Stimulated activated CD8-positive, alpha-beta memory T cell treated with anti-CD3 and anti-CD28 coated beads, Interleukin-2, amount 100 ng/mL, for 48 hours (primary cell): Measurements from ENCODE around the gene HEXIM1.

ENCODE experiments used
- DNase-seq, 2 donors: peaks; one replicate each; pipeline ENCODE4 v3.0.0-alpha.2; 2020; ENCODE audit warnings: low read depth in 2 of 2

HEXIM1 gene, protein sequence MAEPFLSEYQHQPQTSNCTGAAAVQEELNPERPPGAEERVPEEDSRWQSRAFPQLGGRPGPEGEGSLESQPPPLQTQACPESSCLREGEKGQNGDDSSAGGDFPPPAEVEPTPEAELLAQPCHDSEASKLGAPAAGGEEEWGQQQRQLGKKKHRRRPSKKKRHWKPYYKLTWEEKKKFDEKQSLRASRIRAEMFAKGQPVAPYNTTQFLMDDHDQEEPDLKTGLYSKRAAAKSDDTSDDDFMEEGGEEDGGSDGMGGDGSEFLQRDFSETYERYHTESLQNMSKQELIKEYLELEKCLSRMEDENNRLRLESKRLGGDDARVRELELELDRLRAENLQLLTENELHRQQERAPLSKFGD

DNA sequence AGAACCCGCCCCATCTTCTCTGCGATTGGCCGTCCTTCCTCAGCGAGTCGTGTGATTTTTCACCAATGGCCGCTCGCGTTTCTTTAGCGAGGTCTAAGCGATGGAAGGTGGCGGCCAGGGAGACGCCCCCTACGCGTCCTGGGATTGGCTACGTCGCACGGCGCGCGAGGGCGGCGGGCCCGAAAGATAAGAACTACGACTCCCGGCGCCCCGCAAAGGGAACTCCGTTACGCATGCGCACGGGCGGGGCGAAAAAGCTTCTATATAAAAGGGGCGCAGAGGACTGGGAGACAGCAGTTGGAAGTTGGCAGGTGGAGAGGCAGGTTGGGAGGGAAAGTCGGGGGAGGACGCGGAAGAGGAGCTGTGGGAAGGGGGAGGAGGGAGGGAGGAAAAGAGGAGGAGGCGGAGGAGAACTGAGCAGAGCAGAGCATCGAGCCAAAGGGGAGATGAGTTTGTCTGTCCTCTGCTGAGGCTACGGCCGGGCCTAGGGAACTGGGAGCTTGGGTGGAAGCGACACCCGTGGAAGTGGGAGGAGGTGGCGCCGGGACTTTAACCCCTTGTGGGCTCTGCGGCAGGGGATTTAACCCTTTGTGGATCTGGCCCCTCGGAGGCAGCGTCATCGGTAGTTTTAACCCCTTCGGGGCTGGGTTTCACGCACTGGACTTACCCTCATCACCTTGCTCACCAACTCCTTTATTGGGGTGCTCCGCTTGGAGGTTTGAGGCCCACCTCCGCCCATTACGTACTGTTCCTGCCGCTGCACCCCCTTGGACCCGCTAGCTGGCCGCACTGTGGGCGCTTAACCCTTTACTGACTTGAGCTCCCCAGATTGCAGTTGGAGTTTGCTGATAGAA, at the start of gene HEXIM1:
Gene HEXIM1 (plus strand): TSS at position 293 of the 854 bp plus-strand sequence. CDS start 716 bp downstream, outside the sequence.
- DNase-seq = peak; percentile 97

DNA sequence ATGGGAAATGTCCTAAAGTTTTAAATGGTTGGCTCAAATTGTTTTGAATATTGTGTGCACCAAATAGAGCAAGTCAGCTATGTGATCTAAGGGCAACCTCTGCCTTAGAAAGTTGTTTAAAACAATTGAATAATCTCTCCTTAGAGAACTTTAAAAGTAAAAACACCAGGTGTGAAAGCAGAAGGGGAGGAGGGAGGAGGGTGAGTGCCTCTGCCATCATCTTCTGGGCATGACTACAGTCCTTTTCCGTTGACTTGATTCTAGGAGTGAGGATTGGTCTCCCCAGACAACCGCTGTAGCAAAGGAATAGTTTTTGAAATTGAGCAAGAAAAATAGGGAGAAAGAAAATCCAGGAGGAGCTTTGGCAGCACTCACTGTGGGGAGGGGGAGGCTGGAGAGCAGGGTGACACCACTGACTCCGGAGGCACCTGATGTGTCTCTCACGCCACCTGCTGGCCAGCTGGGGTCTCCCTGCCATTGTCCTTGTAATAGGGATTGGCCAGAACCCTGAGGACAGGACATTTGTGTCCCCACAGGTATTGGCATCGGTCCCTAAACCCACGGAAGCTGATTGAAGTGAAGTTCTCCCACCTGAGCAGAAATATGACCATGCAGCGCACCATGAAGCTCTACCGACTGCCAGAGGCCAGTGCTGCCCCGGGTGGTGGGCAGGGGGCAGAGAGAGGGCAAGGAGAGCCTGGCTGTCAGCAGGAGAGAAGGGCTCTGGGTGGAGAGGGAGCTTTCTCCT, 49.2 kb upstream of the HEXIM1 start:
- peak; percentile 61 to 64 for DNase-seq

DNA sequence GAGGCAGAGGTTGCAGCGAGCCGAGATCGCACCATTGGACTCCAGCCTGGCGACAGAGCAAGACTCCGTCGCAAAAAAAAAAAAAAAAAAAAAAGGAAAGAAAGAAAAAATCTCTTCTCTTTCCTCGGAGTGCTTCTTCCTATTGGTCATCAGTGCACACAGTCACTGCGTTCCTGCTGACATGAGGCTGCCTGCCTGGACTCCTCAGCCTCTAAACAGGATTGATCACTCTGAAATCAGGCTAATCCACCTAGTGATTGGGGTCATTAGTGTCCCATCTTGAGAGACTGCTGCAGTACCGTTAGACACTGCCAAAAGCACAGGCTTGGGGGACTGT, 46.8 kb upstream of the HEXIM1 start:
- no peak for DNase-seq

DNA sequence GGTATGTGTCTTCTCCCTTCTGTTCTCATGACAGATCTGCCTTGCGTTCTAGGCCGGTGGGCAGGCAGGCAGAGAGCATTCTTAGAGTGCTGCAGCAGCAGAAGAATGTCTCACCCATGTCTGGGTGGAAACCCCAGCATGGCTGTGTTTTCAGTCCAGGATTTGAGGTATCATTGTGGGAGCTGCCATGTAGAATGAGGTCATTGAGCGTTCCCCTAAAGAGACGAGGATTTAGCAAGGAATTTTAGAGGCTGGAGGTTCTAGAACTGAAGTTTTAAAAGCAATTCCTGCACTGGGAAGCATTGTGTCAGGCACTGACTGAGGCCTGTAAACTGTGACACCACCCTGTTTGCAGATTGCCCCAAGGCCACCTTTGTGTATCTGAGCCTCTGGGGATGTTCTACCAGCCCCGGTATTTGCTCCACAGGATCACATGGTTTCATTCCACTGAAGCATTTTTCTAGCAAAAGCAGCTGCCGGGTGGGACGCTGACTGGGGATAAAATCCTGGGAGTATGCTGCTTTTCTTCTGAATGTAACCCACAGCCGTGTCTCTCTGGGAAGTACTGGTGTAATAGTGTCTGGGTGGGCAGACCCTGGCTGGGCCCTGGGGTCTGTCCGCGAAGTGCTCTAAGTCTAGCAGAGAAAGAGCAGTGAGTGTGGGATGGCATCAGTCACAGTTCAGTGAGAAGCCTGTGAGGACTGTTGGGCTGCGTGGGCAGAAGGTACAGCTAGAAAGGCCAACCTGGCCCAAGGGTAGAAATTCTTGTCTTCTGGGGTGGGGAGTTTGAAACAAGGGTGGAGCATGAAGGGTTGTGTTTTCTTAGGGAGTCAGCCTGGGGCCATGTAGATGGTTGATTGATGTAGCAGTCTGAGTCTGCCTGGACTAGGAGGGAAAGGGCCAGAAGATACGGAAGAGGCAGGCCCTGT, 46.1 kb upstream of the HEXIM1 start:
- DNase-seq = no peak

DNA sequence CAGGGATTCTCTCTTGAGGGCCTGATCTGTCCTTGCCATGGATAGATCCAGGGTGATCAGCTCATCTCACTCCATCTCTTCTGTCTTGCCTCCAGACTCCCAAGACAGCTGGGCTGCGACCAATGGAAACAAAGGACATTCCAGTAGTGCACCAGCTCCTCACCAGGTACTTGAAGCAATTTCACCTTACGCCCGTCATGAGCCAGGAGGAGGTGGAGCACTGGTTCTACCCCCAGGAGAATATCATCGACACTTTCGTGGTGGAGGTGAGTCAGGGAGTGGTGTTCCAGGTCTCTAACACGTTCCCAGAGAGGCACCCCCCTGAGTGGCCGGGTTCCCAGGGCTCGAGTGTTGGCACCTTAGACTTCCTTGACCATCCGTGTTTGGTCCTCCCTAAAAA, 45.4 kb upstream of the HEXIM1 start:
- no peak for DNase-seq

DNA sequence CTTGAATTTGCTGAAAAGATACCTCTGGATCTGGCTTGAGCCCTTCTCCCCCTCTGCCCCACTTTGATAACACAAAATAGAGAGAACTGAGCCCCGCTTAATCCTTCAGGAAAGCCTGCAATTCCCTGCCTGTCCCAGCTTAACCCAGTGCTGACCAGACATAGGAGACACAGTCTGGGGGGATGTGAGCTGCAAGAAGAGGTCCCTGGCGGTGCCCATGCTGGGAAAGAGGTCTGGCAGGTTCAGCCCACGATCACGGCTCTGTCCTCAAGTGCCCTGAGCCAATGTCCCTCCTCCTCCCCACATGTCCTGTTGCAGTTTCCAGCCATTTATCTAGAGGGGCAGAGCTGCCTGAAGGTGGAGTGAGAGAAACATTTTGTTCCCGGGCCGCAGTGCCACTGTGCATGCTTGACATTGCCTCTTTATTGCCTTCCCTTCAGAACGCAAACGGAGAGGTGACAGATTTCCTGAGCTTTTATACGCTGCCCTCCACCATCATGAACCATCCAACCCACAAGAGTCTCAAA, 44.9 kb upstream of the HEXIM1 start:
- no peak for DNase-seq

DNA sequence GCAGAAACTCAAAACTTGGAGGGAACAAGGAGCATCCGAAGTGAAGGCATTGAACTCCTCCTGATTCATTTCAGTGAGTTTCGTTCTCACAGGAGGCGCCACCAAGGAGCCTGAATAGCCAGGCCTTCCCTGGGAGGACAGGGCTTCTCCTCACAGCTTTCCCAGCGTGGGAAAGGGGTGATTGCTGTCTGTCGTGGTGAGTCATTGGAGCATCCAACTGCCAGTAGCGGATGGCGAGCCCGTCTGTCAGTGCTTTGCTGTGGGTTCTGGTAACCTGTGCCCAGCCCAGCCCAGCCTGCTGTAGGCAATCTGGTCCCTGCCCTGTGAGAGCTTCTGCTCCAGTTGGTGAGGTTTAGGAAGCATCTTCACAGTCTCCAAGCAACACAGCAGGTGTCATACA, 44.2 kb upstream of the HEXIM1 start:
- DNase-seq = no peak

DNA sequence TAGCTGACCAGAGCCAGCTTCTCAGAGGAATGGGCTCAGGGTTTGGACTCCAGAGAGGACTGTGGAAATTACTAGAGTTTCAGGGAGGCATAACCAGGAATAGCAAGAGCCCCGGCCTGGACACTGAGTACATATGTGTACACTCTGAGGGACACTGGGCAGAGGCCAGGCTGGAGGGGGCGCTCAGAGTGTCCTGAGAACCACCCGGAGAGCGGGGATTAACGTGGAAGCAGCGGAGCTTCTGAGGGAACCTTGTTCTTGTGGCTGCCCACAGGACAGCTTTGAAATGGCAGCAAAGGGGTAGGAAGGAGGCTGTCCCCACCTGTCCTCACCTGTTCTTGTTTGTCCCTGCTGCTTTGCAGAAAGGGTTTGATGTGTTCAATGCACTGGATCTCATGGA, 43.8 kb upstream of the HEXIM1 start:
- DNase-seq = no peak

DNA sequence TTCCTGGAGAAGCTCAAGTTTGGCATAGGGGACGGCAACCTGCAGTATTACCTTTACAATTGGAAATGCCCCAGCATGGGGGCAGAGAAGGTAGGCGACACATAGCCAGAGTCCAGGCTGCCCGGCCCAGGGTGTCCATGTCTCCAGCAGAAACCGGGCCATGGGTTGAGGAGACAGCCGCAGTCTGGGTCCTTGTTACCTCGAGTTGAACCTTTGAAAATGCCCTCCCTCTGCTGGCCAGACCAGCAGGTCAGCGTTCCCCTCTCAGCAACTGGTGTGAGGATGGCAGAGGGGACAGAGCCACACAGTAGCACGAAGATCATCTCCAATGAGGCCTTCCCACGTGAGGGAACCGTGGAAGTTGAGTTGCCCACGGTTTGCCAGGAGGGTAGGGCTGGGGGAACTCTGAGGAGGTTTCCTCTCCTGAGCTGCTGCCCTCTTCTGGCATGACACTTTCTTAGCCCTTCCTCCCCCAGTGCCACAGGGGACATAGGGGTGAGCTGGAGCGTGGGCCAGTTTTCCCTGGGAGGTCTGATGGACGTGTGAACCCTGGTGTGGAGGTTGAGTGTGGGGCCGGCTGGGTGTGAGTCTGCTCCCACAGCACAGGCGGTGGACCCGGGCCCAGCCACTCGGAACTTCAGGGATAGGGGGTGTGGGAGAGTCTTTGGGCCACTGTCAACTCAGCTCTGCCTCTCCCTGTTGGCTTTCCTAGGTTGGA, 43.2 kb upstream of the HEXIM1 start:
- no peak for DNase-seq

DNA sequence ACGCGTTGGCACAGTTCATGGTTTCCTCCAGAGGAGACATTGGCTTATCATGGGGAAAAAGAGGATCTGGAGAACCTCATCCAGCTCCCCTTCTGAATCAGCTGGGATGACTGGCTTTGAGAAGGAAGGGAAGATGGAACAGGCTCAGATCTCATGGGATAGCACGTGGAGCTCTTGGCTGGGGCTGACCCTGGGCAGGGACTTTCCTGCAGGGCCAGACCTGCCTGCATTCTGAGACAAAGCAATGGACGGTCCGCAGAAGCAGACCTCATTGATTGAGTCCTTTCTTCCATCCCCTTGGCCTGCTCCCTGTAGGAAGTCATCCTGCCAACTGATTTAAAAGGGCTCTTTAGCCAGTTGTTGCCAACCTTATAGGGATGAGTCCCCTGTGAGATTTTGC, 42.2 kb upstream of the HEXIM1 start:
- DNase-seq = no peak

DNA sequence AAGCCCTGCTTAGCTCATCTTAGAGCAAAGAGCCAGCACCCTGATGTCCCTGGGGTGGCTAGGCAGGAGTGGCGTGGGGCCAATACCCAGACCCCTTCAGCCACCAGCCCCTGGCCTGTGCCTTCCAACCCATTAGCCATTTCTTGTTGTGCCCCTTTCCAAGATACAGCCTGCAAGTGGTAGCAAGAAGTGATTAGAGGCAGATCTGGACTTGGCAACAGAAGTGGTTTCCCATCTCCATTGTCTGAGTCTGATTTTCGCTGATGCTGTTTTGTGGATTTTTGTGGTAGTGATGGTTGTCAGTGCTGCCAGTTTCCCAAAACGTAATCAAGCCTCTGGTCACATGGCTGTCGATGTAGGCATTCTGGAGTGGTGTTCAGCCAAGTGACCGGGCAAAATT, 41.7 kb upstream of the HEXIM1 start:
- no peak for DNase-seq

DNA sequence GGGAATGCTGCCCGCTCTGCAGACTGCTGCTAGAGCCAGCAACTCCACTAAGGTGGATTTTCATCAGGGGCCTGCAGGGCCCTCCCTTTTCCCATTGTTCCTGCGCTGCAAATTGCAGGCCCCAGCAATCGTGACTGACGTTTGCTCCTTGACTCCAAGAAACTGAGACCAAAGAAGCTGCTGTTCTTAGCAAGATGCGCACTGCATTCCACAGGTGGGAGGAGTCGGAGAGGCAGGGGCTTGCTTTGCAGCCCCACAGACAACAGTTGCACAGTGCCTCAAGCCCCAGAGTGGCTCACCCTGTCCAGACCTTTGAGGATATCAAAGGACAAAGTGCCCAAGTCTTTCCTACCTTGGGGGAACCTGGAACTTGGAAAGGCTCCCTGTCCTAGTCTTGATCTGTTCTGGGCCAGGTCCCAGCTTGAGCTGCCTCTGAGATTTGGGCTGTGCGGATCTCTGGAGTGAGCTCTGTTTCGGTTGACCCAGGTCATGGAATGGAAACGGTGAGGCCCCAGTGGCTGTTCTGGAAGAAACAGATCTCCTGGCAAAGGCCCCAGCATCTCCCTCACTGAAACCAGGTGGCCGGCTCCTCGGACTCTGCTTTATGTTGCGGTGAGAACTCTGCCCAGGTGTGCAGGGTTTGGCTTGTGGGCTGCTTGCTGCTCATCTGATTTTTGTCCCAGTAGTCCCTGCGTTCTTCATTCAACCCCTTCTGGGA, 40.8 kb upstream of the HEXIM1 start:
- DNase-seq = no peak

DNA sequence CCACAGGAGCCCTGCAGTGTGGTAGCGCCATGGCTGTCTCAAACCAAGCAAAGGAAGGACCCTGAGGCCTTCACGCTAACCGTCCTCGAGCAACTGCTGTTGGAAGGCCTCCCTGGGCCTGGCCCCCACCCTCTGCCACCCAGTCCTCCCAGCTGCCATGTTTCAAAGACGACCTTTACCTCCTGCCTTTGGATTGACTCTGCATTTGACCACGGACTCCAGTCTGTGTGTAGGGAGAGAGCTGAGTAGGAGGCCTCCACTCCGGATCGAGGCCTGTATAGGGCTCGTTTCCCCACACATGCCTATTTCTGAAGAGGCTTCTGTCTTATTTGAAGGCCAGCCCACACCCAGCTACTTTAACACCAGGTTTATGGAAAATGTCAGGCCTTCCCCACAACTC, 40.2 kb upstream of the HEXIM1 start:
- no peak for DNase-seq

DNA sequence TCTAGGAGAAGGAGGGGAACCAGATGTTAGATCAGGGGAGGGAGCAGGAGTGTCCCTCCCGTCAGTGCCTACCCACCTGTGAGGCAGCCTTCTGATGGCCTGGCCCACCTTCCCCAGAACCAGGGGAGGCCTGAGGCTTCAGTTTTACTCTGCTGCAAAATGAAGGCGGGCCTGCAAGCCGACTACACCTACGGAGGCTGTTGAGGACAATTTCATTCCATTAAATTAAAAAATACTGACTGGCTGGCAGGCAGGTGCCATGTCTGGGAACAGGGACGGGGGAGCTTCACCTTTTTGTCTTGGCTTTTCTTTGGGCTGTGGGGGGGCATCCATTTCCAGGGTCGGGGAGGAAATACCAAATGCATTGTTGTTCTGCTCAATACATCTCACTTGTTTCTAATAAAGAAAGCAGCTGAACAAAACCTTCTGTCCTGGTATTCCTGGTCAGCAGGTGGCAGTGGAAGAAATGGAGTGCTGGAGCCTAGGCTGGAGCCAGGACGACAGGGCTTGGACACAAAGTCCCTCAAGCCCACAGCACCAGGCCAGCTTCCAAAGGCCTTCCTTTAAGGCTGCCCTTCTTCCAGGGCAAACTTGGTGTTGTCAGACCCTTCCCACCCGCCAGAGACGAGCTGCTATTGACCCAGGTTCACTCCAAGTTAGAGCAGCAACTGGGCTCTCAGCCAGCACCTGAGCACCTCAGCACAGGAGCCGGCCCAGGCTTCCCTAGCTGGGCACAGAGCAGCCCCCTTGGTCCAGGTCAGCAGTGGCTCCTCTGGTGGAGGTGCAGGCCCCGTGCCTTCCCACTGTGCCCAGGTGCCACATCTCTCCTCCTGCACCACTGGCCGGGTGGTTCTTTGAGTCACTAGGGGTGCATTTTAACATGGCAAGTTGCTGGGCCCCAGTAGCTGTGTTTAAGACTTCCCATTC, 39.4 kb upstream of the HEXIM1 start:
- DNase-seq = no peak

DNA sequence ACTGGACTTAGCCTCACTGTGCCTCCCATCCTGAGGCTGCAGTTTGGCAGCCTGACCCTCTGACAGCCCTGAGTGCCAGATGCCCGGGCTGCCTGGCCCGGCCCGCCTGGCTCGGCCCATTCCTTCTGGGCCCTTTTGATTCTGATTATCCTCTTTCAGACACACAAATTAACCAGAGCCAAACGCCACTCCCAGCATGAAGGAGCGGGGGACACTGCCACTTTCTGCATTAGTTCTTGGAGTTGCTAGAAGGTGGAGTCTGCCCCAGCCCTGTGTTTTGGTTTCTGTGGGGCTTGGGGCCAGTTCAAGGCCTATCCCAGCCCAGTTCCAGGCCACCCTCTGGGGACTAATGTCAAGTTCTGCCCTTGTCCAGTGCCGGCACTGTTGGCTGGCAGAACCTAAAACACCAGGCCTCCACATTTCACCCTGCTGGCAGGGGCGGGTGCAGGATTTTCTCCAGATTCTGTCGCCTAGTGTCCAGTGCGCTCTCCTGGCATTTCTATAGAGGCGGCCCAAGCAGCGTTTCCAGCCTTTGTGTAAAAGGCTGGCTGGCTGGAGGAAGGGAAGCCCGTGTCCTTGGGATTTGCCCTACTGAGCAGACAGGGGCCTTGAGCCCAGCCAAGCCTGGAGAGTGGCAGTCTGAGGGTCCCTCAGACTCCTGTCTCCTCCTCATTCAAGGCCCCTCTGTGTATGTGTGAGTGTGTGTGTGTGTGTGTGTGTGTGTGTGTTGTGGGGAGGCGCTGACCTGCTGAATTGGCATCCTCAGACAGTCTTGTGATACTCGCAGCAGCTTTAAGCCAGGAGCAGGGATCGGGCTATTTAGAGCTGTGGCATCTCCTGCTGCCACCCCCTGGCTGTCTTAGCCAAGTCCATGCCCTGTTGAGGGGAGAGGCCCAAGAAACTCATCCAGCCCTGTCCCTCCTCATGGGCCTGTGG, 37.3 kb upstream of the HEXIM1 start:
- no peak for DNase-seq

DNA sequence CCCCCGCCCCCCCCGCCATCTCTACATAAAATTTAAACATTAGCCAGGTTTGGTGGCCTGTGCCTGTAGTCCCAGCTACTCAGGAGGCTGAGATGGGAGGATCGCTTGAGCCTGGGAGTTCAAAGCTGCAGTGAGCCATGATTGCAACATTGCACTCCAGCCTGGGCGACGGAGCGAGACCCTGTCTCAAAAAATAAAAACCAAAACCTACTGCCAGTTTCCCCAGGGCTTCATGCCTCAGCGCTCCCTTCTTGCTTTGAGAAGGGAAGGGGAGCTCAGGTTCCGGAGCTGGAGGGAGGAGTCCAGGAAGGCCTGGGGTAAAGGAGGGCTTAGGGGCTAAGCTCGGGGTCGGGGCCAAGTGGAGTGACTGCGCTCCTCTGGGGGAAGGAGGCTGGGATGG, 36.4 kb upstream of the HEXIM1 start:
- no peak for DNase-seq

DNA sequence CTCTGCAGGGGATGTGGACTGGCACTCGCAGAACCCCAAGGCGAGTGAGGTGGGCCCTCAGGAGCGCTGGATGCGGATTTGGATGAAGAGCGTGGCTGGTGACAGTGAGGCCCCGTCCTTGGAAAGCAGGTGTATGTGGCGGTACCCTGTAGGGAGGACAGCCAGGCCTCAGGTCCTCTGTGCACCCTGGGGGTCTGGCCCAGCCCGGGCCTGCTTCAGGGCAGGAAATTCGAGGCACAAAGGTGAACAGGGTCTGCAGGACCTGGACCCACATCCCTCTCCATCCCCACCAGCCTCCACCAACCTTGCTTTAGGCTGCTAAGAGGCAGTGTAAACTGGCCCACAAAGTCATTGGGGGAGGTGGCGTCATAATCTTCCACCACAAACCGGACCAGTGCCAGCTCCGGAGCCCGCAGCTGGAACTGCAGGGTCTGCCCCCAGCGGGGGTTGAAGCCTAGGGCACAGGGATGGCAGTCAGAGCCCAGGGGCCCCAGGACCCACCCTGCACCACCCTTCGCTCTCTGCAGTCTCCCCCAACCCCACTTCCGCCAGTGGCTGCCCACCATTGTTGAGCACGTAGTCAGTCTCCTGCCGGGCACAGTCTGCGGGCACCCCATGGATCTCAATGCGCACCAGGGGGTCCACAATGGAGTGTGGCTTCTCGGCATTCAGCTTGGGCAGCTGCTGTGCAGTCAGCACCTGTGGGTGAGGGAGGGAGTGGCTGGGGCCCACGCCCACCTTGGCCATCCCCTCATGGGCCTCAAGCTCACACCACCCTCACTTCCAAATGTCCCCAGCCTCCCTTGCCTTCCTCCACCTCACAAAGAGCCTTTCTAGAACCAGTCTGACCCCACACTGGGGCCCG, 35.5 kb upstream of the HEXIM1 start:
- DNase-seq = no peak
